ENCODE measurements around the gene HSPB9.

Gene HSPB9

DNA sequence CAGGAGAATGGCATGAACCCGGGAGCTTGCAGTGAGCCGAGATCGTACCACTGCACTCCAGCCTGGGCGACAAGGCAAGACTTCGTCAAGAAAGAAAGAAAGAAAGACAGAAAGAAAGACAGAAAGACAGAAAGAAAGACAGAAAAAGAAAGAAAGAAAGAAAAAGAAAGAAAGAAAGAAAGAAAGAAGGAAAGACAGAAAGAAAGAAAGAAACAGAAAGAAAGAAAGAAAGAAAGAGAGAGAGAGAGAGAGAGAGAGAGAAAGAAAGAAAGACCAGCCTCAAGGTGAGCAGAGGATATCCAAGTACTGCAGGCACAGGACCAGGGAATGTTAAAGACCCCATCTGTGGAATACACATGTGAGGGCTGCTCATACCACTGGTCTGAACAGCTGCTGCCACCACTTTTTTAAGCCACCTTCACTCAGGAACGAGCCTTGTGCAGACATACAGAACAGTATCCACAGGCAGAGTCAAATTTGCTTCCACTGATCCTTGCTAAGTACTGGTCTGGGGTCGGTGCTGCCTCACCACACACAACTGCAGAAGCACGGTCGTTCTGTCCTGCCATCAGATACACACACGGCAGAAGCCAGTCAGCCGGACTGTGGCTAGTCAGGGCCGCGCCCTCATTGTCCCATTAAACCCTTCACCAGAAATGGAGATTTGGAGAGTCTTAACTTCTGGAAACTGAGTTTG, 24.5 kb downstream of the HSPB9 start:
- TF ChIP-seq, protein P1, sequence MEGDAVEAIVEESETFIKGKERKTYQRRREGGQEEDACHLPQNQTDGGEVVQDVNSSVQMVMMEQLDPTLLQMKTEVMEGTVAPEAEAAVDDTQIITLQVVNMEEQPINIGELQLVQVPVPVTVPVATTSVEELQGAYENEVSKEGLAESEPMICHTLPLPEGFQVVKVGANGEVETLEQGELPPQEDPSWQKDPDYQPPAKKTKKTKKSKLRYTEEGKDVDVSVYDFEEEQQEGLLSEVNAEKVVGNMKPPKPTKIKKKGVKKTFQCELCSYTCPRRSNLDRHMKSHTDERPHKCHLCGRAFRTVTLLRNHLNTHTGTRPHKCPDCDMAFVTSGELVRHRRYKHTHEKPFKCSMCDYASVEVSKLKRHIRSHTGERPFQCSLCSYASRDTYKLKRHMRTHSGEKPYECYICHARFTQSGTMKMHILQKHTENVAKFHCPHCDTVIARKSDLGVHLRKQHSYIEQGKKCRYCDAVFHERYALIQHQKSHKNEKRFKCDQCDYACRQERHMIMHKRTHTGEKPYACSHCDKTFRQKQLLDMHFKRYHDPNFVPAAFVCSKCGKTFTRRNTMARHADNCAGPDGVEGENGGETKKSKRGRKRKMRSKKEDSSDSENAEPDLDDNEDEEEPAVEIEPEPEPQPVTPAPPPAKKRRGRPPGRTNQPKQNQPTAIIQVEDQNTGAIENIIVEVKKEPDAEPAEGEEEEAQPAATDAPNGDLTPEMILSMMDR (IDR thresholded peaks at IDR 0.05; ENCODE audit: borderline replicate concordance, insufficient read depth, low read depth, low read length): no peak
- H3K4me3 ChIP-seq (ENCODE audit: low read depth, low read length): no peak overlapping the region

DNA sequence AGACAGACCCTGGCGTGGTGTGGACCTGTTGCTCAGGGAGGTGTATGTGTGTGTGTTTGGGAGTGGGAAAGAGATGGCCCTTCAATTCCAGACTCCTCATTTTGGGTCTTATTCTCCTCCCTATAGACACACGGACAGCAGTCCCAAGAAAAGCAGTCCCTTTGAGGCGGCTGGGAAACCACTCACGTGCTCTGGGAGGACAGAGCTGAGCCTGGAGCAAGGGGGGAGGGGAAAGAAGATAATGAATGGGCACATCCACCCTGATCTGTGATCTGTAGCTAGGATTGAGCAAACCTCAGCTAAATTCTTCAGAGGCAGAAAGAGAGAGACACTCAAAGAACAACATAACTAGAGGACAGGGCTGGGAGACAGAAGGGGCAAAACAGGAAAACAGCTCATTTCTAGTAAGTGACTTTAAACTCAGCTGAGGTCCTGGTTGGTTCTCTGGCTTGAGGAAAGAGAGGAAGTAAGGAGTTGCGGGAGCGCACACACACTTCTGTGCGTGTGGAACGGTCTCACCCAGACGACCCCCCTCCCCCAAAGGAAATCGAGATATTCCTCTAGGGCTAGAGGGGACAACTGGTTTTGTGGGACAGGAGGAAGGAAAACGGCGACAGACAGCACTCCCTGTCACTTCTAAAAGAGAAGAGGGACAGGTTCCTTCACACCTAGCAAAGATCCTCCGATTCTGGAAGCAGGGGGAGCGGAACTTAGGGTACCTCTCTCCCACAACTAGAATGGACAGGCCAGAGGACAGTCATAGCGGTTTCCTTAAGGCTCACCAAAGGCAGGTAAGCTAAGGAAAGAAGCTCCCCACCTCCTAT, 31.5 kb downstream of the HSPB9 start:
- peak overlapping the region; percentile 69 for H3K4me3 ChIP-seq (ENCODE audit: low read depth, low read length)
- TF ChIP-seq, protein P1 (IDR thresholded peaks at IDR 0.05; ENCODE audit: borderline replicate concordance, insufficient read depth, low read depth, low read length): no peak

DNA sequence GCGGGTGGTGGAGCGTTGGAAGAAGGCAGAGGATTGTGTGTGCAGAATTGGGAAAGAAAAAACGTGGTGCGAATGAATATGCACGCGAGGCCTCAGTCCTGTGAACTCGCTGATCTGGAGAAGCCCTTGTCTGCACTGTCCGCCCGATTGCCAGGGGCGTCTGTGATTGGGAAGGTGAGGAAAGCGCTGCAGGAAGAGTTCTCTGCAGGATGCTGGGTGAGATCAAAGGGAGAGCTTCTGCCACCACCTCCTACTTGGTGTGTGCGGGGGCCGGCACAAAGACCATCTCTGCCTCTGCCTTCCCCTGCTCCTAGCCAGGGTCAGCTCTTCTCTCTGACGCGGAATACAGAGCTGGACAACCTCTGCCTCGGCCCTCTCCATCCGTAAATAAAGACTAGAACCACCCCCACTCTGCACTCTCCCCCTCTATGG, 33.0 kb downstream of the HSPB9 start:
- no peak overlapping the region for H3K4me3 ChIP-seq (ENCODE audit: low read depth, low read length)
- TF ChIP-seq, protein P1 (IDR thresholded peaks at IDR 0.05; ENCODE audit: borderline replicate concordance, insufficient read depth, low read depth, low read length): no peak

DNA sequence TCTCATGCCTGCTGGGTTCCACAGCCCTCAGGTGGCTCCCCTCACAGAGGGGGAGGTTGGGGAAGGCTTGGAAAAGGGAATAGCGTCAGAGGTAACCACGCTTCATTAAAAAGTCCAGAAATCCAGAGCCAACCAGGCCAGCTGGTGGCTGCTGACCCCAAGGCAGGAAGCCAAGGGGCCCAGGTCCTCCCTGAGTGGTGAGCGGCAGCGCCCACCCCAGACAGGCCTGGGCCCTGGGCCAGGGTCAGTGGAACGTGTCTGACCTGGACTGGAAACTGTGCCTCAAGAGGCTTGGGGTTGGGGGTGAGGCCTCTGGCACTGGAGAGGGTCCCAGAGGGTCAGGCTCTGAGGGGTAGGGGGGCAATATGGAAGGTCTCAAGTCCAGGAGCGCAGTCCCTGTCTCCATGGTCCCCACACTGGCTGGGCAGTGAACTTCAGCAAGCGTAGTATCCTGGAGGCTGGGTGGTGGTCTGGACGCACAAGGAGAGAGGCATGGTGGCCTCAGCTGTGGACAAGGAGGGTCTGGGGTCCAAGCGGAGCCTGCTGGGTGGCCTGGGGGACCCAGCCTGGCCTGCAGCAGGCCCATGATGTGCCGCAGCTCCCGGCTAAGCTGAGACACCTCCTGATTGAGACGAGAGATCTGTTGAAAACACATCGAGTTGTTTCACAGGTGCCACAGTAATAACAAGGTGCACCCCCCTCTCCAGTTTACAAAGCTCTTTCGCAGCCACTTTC, 37.4 kb downstream of the HSPB9 start:
- no peak overlapping the region for H3K4me3 ChIP-seq (ENCODE audit: low read depth, low read length)
- TF ChIP-seq, protein P1 (IDR thresholded peaks at IDR 0.05; ENCODE audit: borderline replicate concordance, insufficient read depth, low read depth, low read length): no peak

DNA sequence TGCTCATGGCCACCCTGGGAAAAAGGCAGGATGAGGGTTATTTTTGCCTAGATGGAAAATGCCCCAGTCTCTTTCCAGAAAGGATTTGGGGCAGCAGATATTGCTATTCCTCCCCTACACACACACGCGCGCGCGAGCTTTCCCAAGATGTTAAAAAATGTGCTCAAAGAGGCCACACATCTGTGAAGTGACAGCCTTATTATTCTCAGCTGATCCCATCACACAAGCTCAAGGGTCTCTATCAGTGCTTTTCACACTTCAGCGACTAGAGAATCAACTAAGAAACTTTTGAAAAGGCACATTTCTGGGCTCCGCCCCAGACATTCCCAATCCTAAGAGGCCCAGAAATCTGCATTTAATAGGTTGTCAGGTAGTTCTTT, 37.9 kb downstream of the HSPB9 start:
- TF ChIP-seq, protein P1 (IDR thresholded peaks at IDR 0.05; ENCODE audit: borderline replicate concordance, insufficient read depth, low read depth, low read length): no peak
- no peak overlapping the region for H3K4me3 ChIP-seq (ENCODE audit: low read depth, low read length)

- TF ChIP-seq, protein P1 (IDR thresholded peaks at IDR 0.05; ENCODE audit: borderline replicate concordance, insufficient read depth, low read depth, low read length): peak; percentile 86
- H3K4me3 ChIP-seq (ENCODE audit: low read depth, low read length): no peak overlapping the region
Observed at GRCh38 chr17:42163113-42163512, 40.5 kb downstream of the HSPB9 start.

Data from GM12875 (cell line).